Measurements from ENCODE around the gene ALLC. TPM values are rescaled to one million over a fixed set of nuclear protein-coding genes. Genes with fewer than 3 reads are reported as not detected.

ALLC gene
- total and polyA plus RNA-seq, 11 donors = not detected

GRCh38 chr2:3679616-3680393 lies 21.8 kb downstream of the ALLC start:
- H3K4me3 ChIP-seq = no peak overlapping the region
- no peak for TF ChIP-seq POLR2A (IDR thresholded peaks at IDR 0.05)
- H3K9me3 ChIP-seq = no peaks in the 10 kb centered on the region
- H3K27me3 ChIP-seq = peaks cover 0 to 9% (median 0%) of the 10 kb centered on the region in 9 donors
- H3K4me1 ChIP-seq = no peaks in the 10 kb centered on the region
- no peak for DNase-seq
- no peaks in the 10 kb centered on the region for H3K36me3 ChIP-seq
- no peak for ATAC-seq
- no peak overlapping the region for H3K27ac ChIP-seq
- intact Hi-C loops (cut with DNase I) = no loop called here
- 83 to 87% (median 85%) methylated on average over 23 of the region's 23 CpGs for WGBS, 4 donors

- ATAC-seq (no peak), DNase-seq (no peak)
- 86 to 93% (median 91%) methylated on average over 18 of the region's 18 CpGs for WGBS, 4 donors
- Histone ChIP-seq H3K4me1 (no peaks in the 10 kb centered on the region), H3K27me3 (peaks cover 0 to 9% (median 0%) of the 10 kb centered on the region in 9 donors), H3K36me3 (no peaks in the 10 kb centered on the region), H3K9me3 (no peaks in the 10 kb centered on the region), H3K4me3 (no peak overlapping the region), H3K27ac (no peak overlapping the region)
- no peak for TF ChIP-seq CTCF (IDR thresholded peaks at IDR 0.05)
- no peak for TF ChIP-seq POLR2A (IDR thresholded peaks at IDR 0.05)
- intact Hi-C loops (cut with DNase I) = no loop called here
Observed at GRCh38 chr2:3680548-3681345, 22.7 kb downstream of the ALLC start.

GRCh38 chr2:3681625-3682024 lies 23.6 kb downstream of the ALLC start:
- Histone ChIP-seq H3K4me1 (no peaks in the 10 kb centered on the region), H3K27me3 (peaks cover 0 to 9% (median 0%) of the 10 kb centered on the region in 9 donors), H3K27ac (no peak overlapping the region), H3K36me3 (no peaks in the 10 kb centered on the region), H3K9me3 (no peaks in the 10 kb centered on the region), H3K4me3 (no peak overlapping the region)
- 87 to 95% (median 89%) methylated on average over 5 of the region's 5 CpGs for WGBS, 4 donors
- ATAC-seq (no peak), DNase-seq (no peak)
- TF ChIP-seq CTCF (IDR thresholded peaks at IDR 0.05) = no peak
- TF ChIP-seq POLR2A (IDR thresholded peaks at IDR 0.05) = no peak
- intact Hi-C loops (cut with DNase I) = no loop called here

GRCh38 chr2:3682811-3683210 lies 24.8 kb downstream of the ALLC start:
- ATAC-seq (no peak), DNase-seq (no peak)
- intact Hi-C loops (cut with DNase I) = no loop called here
- 69 to 82% (median 74%) methylated on average over 6 of the region's 6 CpGs for WGBS, 4 donors
- TF ChIP-seq POLR2A (IDR thresholded peaks at IDR 0.05) (no peak), CTCF (IDR thresholded peaks at IDR 0.05) (no peak)
- Histone ChIP-seq H3K27ac (no peak overlapping the region), H3K4me3 (no peak overlapping the region), H3K27me3 (peaks cover 0 to 9% (median 0%) of the 10 kb centered on the region in 9 donors), H3K36me3 (no peaks in the 10 kb centered on the region), H3K9me3 (no peaks in the 10 kb centered on the region), H3K4me1 (no peaks in the 10 kb centered on the region)
